ENCODE data around the gene YIPF1.
"Not testable (repeated sequence)": the region's sequence is repeated elsewhere in the genome, so short reads cannot be mapped to it uniquely, and the experiment has no call there.

YIPF1 gene

DNA sequence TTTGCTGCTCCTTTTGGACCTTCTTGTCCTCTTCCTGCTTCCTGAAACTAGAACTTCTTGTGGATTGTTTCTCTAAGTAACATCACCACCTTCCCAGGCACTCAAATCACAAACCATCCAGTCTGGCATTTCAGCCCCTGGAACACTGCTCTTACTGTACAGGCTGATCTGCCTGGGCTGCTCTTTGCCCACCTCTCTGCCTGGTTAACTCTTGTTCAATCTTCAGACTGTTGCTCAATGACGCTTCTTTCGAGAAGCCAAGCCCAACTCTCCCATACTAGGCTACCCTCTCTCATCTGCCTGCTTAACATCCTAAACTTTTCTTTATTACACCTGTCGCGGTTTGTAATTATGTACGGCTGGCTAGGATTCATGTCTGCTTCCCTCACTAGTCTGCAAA, 5.0 kb upstream of the YIPF1 start:
- no peak for DNase-seq (ENCODE audit: low read depth)

DNA sequence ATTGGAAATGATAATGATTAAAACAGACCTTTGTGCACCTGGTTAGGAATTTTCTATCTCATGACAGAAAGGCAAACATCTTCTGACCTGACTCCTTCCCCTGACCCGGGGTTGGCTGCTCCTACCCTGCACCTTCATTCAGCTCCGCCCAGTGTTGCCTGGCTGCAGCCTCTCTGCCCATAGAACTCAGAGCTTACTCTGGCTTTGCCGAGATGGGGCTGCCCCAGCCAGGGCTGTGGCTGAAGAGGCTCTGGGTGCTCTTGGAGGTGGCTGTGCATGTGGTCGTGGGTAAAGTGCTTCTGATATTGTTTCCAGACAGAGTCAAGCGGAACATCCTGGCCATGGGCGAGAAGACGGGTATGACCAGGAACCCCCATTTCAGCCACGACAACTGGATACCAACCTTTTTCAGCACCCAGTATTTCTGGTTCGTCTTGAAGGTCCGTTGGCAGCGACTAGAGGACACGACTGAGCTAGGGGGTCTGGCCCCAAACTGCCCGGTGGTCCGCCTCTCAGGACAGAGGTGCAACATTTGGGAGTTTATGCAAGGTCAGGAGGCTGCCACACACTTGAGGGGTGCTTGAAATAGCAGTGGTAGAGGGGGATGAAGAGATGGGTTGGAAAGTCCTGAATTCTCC, 4.5 kb upstream of the YIPF1 start, which contains the start of gene DIO1:
TSS of gene DIO1 (plus strand) at position 189 of the 638 bp plus-strand sequence. CDS start at position 213, 24 bp downstream.
- no peak for DNase-seq (ENCODE audit: low read depth)

DNA sequence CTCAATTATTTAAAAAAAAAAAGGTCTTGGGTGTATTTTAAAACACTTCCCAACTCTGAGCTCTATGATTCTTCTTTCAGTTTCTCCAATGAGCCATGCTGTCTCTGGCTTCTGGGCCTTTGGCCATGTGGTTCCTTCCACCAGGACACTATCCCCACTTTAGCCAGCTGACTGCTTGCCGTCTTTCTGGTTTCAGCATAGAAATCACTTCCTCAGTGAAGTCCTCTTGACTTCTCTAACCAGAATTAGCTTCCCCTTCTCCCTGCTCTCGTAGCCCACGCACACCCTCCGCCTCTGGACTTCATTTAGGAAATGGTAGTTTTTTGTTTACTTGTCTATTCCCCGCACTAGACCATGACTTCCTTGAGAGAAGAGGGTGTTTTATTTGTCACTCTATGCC, 3.3 kb upstream of the YIPF1 start:
- no peak for DNase-seq (ENCODE audit: low read depth)

DNA sequence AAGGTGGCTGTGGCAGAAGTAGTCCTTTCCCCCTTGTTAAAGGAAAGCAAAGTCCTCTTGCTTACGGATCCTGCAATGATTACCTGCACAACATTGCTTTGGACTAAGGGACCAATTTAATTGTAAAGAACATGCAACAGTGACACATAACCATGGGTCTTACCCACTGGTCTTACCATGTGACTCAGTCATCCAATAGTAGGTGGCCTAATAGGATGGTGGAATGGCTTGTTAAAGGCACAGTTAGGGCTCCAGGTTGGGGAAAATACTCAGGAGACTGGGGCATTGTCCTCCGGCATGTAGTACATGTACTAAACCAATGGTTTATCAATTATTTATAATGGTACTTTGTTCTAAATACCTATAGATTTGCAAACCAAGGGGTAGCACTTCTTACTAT, 2.1 kb upstream of the YIPF1 start:
- DNase-seq (ENCODE audit: low read depth), result no peak

DNA sequence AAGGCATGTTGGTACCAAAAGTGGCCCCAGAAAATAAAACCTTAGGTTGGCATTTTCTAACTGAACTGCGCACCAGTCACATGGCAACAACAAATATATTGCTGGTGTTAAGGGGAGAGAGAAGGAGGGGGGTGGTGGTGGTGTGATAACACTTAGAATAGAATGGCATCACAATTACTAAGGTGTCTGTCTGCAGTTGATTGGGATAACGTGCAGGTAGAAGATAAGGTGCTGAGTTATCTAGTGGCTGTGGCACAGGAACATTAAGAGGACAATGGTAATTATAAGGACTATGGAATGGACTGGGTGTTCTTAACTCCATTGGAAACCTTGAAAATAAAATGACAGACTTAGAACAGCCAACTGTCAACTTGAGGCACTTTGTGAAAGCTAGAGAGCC, 1.4 kb upstream of the YIPF1 start:
- DNase-seq (ENCODE audit: low read depth), result no peak

DNA sequence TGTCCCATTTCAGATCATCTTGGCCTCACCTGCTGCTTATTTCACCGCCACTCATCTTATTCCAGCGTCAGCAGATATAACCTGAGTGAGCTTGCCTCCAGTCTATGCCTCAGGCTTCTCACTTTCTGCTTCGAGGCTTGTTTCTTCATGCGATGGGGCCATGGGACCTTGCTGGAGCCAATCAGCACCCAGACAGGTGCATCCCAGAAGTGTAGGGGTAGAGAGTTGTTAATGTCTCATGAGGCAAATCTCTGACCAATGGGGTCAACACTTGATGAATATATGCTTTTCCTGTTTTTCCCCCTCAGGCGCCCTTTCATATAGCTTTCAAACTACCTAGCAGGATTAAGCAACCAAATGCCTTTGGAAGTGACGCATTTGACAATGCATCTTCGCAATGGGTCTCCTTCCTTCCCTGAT, 935 bp upstream of the YIPF1 start:
- no peak for DNase-seq (ENCODE audit: low read depth)

DNA sequence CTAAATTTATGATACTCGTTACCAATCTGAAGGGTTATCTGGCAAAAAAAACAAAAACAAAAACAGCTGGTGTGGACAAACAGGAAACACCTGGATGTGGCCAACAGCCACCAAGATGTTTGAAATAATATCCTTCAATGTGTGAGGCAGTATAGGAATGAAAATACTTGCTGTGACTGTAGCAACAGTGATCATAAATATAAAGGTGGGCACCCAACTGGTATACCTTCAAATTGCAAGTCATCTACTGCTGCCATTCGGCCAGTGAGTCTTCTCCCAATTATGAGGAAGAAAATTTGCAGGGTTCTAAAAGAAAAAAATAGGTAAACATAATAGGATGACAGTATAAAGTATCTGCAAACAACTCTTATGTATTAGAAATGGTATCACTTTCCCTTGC, 916 bp downstream of the YIPF1 start:
- no peak for DNase-seq (ENCODE audit: low read depth)

DNA sequence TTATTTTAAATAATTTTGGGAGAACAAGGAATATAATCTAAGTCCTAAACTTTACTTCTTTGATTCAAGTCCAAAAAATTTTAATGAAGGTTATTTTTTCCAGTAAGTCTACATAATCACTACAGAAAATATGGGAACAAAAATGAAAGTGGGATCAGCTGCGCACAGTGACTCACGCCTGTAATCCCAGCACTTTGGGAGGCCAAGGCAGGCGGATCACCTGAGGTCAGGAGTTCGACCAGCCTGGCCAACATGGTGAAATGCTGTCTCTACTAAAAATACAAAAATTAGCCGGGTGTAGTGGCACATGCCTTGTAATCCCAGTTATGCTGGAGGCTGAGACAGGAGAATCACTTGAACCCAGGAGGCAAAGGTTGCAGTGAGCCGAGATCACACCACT, 6.0 kb downstream of the YIPF1 start:
- DNase-seq (ENCODE audit: low read depth), result not testable (repeated sequence)

DNA sequence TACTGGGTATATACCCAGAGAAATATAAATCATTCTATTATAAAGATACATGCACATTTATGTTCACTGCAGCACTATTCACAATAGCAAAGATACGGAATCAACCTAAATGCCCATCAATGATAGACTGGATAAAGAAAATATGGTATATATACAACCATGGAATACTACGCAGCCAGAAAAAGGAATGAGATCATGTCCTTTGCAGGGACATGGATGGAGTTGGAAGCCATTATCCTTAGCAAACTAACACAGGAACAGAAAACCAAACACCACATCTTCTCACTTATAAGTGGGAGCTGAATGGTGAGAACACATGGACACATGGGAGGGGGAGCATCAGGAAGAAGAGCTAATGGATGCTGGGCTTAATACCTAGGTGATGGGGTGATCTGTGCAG, 7.7 kb downstream of the YIPF1 start:
- not testable (repeated sequence) for DNase-seq (ENCODE audit: low read depth)

DNA sequence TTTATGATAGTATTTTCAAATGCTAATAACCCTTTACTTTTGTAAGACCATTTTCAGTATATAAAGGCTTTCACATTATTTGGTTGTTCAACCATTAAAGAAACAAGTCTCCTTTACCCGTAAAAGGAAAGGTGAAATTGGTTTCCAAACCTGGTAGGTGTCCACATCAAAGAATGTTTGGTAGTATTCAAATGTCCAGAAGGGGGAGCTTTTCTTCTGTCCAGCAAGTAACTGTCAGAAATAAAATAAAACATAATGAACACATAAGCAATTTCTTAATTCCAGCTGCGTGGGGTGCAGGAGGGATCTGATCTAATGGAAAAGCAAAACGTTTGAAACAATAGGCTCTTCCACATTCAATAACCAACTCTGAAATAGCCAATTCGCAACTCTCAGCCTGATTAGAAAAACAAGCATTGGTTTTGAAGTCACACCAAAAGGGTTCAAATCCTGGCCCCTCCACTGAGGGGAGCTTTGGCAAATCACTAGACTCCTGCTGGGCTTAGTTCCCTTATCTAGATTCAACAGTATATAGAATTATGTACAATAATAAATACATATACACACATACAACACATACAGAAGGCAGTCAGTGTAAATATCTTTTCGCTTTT, 11.0 kb downstream of the YIPF1 start:
- DNase-seq (ENCODE audit: low read depth), result no peak

DNA sequence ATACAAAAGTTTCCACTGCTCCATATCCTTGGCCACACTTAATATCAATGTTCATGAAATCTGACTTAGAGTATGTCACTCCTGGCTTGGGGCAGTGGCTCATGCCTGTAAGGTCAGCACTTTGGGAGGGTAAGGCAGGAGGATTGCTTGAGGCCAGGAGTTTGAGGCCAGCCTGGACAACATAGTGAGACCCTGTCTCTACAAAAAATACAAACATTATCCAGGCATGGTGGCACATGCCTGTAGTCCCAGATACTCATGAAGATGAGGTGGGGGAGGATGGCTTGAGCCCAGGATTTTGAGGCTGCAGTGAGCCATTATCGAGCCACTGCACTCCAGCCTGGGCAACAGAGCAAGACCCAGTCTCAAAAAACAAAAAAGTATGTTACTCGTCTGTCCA, 14.4 kb downstream of the YIPF1 start:
- not testable (repeated sequence) for DNase-seq (ENCODE audit: low read depth)

DNA sequence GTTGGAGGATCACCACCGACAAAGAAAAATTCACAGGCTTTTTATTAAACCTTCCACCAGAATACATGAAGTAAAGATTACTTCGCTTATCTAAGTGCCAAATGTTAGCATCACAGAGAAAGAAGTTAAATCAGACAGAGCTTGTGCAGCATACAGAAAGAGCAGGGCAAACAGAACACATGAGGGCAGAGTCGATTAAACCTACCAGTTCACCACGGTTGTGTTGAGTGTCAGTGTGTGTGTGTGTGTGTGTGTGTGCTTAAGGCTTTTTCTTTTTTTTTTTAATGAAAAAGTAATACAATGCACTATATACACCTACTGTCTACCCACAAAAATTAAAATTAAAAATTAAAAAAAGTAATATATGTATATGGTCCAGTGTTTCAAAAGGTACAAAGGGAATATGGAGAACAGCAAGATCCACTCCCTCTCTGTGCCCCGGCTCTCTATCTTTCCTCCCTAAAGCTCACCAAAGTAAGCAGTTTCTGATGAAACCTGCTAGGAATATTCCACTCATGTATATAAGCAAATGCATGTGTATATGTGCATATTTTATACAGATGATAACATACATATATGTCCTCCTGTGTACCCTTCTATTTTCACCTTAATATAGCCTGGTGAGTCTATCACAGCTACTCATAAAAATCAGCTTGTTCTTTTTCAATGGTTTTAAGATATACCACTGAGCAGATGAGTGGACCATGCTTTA, 17.7 kb downstream of the YIPF1 start:
- DNase-seq (ENCODE audit: low read depth), result no peak

DNA sequence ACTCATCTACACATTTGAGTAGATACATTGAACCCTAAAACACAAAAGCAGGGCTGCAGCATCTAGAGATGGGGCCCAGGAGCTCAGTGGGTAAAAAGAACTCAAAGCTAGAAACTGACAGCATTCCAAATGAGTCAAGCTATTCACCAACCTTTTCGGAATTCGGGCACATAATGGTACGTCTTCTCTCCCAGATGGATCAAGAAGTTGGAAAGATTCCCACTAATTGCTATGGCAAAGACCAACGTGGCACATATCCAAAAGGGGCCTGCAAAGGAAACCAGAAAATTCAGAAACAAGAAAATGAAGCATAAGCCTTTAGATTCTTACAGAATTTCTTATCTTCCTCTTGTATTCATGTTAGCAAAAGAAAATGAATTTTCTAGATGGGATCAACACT, 18.4 kb downstream of the YIPF1 start:
- DNase-seq (ENCODE audit: low read depth), result no peak

DNA sequence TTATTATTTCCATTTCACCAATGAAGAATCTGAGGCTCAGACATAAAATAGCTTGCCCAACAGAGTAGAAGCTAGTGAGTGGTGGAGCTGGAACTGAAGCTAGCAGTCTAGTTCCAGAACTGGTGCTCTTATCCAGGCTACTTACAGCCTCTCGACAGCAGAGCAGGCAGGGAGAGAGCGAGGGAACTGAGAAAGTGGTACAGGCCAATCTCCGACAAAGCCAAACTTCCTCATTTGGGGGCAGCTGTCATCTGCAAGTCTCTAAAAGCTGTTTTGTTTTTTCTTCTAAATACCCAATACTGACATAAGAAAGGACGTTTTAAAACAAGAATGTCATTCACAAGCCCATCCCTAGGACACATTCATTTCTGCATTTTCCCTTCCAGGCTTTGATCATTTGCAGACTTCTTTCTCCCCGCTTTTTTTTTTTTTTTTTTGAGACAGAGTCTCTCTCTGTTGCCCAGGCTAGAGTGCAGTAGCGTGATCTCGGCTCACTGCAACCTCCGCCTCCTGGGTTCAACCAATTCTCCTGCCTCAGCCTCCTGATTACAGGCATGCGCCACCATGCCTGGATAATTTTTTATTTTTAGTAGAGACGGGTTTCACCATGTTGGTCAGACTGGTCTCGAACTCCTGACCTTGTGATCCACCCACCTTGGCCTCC, 20.0 kb downstream of the YIPF1 start:
- no peak for DNase-seq (ENCODE audit: low read depth)

DNA sequence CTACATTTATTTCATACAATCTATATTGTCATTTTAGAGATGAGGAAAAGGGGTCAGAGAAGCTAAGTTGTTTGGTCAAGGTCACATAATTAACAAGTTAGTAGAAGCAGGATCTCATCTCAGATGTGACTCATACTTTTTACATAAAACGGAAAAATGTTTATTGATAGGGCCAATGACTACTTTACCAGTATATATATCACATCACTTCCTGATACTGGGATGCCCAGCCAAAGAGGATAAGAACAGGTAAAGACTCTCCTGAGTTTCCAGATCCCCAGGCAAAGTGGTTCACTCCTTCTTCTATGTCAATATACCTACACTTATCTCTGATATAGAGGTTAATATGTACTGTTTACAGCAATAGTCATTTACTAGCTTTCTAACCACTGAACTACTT, 21.0 kb downstream of the YIPF1 start:
- no peak for DNase-seq (ENCODE audit: low read depth)

DNA sequence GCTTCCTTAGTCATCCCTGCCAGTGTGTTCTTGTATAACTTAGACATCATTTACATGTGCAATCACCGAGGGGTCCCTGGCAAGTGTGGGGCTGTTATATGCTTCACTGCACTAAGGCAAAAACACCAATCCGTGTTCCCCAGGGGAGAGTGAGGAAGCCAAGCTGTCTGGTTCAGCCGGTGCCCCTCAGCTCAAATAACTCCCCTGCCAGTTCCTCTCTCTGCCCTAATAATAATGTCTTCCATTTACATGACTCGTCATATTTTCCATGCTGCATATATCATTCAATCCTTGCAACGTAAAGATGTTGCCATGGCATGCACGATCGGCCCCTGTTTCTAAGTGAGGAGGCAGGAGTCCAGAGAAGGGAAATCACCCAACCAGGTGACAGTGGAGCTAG, 27.1 kb downstream of the YIPF1 start:
- no peak for DNase-seq (ENCODE audit: low read depth)

DNA sequence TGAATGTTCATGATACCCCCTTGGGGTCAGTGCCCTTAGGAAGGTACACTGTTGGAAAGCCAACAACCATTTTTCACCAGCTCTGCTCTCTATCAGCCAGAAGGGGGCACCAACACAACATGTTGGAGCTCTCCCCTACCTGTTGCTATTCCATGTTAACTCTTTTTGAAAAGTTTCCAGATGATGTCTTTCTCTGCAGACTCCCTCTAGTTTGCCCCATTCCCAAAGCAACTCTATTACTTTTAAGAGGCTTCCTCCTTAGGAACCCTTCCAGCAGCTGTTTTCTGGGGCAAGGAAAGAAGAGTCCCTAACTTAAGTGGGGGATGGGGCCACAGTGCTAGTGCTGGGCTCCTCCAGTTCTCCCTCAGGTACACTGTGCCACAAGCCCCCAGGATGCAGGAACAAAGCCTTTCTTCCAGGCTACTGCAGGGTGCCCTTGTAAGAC, 28.6 kb downstream of the YIPF1 start:
- DNase-seq (ENCODE audit: low read depth), result no peak

DNA sequence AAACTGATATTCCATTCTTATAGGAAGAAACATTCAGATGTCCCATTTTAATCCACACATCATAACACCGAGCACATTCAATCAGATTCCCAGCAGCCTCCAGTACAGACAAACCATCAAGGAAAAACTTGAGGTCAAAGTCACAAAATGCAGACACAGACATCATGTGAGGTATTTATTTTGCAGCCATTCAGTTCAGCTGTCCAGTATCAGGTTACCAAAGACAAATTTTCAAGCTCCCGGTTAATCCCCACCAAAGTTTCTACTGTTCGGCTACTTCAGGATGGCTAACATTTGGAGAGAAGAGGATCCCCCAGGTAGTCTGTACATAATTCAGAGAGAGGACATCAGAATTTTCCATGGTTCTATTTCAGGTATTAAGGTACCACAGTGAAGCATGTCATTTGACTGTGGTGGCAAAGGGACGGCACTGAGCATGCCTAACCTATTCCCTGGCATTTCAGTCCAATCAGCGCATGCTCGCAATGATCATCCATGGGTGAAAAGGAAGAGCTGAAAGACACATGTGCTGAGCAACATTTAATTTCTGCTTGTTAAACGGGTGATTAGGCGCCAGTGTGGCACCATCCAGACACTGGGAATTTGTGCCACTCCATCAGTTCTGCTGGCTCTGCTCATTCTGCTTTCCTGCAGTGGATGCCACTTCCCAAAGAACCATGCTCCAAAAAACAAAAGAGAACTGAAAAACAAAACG, 37.9 kb downstream of the YIPF1 start:
- no peak for DNase-seq (ENCODE audit: low read depth)

DNA sequence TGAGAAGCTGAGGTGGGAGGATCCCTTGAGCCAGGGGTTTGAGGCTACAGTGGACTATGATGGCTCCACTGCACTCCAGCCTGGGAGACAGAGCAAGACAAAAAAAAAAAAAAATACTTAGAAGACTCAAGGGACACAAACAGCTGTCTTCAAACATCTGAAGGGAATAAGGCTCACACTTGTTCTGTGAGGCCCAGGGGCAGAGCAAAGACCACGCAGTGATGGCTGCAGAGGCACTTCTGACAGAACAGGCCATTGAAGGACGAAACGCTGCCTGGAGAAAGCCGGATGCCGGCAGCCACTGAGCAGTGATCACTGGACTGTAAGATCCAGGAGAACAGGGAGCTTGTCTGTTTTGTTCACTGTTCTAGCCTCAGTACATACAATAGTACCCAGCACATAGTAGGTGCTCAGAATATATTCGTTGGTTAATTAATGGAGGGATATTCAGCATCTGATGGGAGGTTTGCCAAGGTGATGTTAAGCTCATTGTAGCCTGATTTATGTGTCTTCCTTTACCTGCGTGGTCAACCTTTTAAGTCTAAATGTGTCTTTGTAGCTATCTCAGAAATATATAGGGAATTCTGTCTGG, 39.4 kb downstream of the YIPF1 start:
- no peak for DNase-seq (ENCODE audit: low read depth)

DNA sequence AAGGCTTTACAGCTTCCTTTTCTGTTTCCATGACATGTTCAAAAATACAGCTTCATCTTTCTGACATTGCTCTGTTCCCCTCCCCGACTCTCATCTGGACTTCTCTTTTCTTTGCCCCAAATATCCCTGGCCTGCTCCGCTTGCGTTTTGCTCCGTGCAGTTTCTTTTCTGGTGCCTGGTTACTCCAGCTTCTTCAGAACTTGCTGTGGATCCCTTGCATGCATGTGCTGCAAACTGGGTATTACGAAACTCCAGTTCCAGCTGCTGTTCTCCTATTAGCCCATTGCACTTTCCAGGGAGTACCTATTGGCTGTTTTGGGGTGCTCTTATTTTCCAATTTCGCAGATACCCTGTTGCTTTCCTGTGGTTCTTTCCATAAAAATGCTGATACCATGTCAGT, 41.6 kb downstream of the YIPF1 start:
- DNase-seq (ENCODE audit: low read depth), result no peak

DNA sequence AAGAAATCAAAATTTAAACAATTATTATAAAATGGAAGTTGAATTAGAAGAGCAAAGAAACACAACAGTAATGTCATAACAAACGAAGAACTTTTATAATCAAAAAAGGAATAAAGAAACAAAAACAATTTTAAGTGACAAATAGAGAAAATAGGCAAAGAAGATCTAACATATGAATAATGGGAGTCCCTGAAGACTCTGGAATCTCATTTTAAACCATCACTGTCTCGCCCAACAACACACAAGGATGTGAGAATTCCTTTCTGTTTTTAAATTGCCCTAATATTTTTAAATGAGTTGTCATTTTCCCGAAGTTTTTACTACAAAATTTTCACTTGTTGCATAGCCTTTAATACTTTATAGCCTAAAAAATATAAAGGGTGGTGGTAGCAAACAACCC, 47.2 kb downstream of the YIPF1 start:
- DNase-seq (ENCODE audit: low read depth), result no peak

DNA sequence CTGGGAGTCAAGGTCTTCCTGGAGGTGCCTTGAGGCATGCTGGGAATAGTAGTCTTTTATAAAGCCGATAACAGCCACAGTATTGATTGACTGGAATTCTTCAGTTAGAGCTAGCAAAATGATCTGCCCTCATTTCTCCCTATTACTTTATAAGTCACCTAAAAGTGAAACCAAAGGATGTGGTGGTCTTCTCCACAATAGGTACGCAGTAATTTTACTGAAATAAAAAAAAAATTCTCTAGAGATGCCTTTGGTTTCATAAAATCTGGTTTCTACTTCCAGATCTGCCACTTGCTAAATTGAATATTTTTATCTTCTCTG, 51.0 kb downstream of the YIPF1 start:
- DNase-seq (ENCODE audit: low read depth), result no peak

Data from stimulated activated CD8-positive, alpha-beta memory T cell treated with anti-CD3 and anti-CD28 coated beads, Interleukin-7, amount 100 ng/mL, for 24 hours (primary cell).